MCF 10A (cell line): ENCODE measurements around the gene MYOM1. TPM values are rescaled to one million over a fixed set of nuclear protein-coding genes. Genes with fewer than 3 reads are reported as not detected.

Source experiments
- BruUV-seq: library from RNA; stranded (reverse); fragments of 400-500 nt; replicated peaks from 2 replicates; lab custom pipeline; 2021; lab: Mats Ljungman, UMichigan
- CTCF ChIA-PET: fragments of 300-600 bp; sonication (Branson Sonifier 250); formaldehyde crosslinking; extraction: SDS; loops from one replicate; lab custom pipeline; 2021; ENCODE audit warnings: antibody characterized with exemption, inconsistent platforms; lab: Yijun Ruan, JAX
- POLR2A ChIA-PET: fragments of 300-600, 350-650 bp; sonication (Branson Sonifier 250); formaldehyde crosslinking; extraction: SDS; loops from one replicate; lab custom pipeline; 2020; ENCODE audit warnings: antibody characterized with exemption, inconsistent platforms; lab: Yijun Ruan, JAX
- DNase-seq: peaks from one replicate; pipeline ENCODE4 v3.0.0-alpha.2; 2018; ENCODE audit not compliant: unreplicated experiment
- H3K27ac Mint-ChIP-seq: one replicate; pipeline ENCODE4 v1.8.0; 2022; ENCODE audit warnings: mild to moderate bottlenecking, low read depth, mixed read lengths; ENCODE audit not compliant: unreplicated experiment
- H3K27me3 Mint-ChIP-seq: one replicate; pipeline ENCODE4 v1.8.0; 2022; ENCODE audit warnings: mixed read lengths; ENCODE audit not compliant: insufficient read depth, unreplicated experiment
- H3K36me3 Mint-ChIP-seq: one replicate; pipeline ENCODE4 v1.8.0; 2022; ENCODE audit warnings: mild to moderate bottlenecking, moderate library complexity, mixed read lengths; ENCODE audit not compliant: insufficient read depth, unreplicated experiment
- H3K4me1 Mint-ChIP-seq: one replicate; pipeline ENCODE4 v1.8.0; 2022; ENCODE audit warnings: mixed read lengths; ENCODE audit not compliant: insufficient read depth, unreplicated experiment
- H3K4me3 Mint-ChIP-seq: one replicate; pipeline ENCODE4 v1.8.0; 2022; ENCODE audit warnings: mild to moderate bottlenecking, moderate library complexity, mixed read lengths; ENCODE audit not compliant: unreplicated experiment
- H3K9me3 Mint-ChIP-seq: one replicate; pipeline ENCODE4 v1.8.0; 2022; ENCODE audit warnings: mixed read lengths; ENCODE audit not compliant: unreplicated experiment
- CTCF ChIP-seq: fragments of 200-600 bp; IDR thresholded peaks from one replicate; pipeline ENCODE4 v1.8.0; 2022; ENCODE audit warnings: antibody characterized with exemption, mild to moderate bottlenecking; ENCODE audit not compliant: unreplicated experiment
- intact Hi-C: fragments of 100-400 bp; cut with micrococcal nuclease; formaldehyde crosslinking; loops from 2 replicates; pipeline ENCODE4 v1.14.1; 2022
- total RNA-seq: library from RNA; stranded (reverse); gene quantifications from 2 replicates; pipeline ENCODE4 v1.2.3, GENCODE V29; 2022

The MYOM1 gene
- total RNA-seq, 1 experiment from 2014 or later: 0.21 TPM

- no TSS peak for BruUV-seq
- H3K27ac Mint-ChIP-seq: no peak overlapping the region
- peaks cover 3% of the 10 kb centered on the region for H3K36me3 Mint-ChIP-seq
- H3K9me3 Mint-ChIP-seq: no peaks in the 10 kb centered on the region
- CTCF ChIA-PET: interaction anchor here (0.6 to 1.7 kb wide), 2 partner anchors 9 to 1034 kb away, joined by 3 to 4 read pairs; no protein-coding TSS in a partner anchor
- no peak for TF ChIP-seq CTCF
- no peaks in the 10 kb centered on the region for H3K27me3 Mint-ChIP-seq
- POLR2A ChIA-PET: interaction anchor here (0.8 kb wide), 1 partner anchor 12 kb away, joined by 3 read pairs; no protein-coding TSS in a partner anchor
- H3K4me1 Mint-ChIP-seq: no peaks in the 10 kb centered on the region
- no peak for DNase-seq
- no peak overlapping the region for H3K4me3 Mint-ChIP-seq
- intact Hi-C loops: no loop called here
Observed at GRCh38 chr18:3071676-3072075, 148.1 kb downstream of the MYOM1 start.

GRCh38 chr18:3069671-3070433 is 149.9 kb downstream of the MYOM1 start:
- DNase-seq: no peak
- H3K4me1 Mint-ChIP-seq: no peaks in the 10 kb centered on the region
- peaks cover 4% of the 10 kb centered on the region for H3K36me3 Mint-ChIP-seq
- POLR2A ChIA-PET: interaction anchor here (0.6 kb wide), 1 partner anchor 14 kb away, joined by 3 read pairs; no protein-coding TSS in a partner anchor
- intact Hi-C loops: no loop called here
- H3K4me3 Mint-ChIP-seq: no peak overlapping the region
- BruUV-seq: no TSS peak
- no peak for TF ChIP-seq CTCF
- no peak overlapping the region for H3K27ac Mint-ChIP-seq
- no peaks in the 10 kb centered on the region for H3K27me3 Mint-ChIP-seq
- CTCF ChIA-PET: no interaction called here
- no peaks in the 10 kb centered on the region for H3K9me3 Mint-ChIP-seq

GRCh38 chr18:3067722-3068121 is 152.0 kb downstream of the MYOM1 start:
- Mint-ChIP-seq H3K27ac (no peak overlapping the region), H3K9me3 (no peaks in the 10 kb centered on the region)
- BruUV-seq: no TSS peak

More at GRCh38 chr18:3067722-3068121, 152.0 kb downstream of the MYOM1 start:
- H3K4me1 Mint-ChIP-seq: peaks cover 5% of the 10 kb centered on the region
- TF ChIP-seq CTCF: no peak
- H3K4me3 Mint-ChIP-seq: no peak overlapping the region
- H3K27me3 Mint-ChIP-seq: no peaks in the 10 kb centered on the region
- DNase-seq: no peak
- peaks cover 4% of the 10 kb centered on the region for H3K36me3 Mint-ChIP-seq
- intact Hi-C loops: no loop called here
- CTCF ChIA-PET: no interaction called here
- POLR2A ChIA-PET: no interaction called here
